HG03095 (cell line): ENCODE data around the gene ATXN2L.
"Not testable (repeated sequence)": the region's sequence is repeated elsewhere in the genome, so short reads cannot be mapped to it uniquely, and the experiment has no call there.

Source experiments
- ATAC-seq: cut with Tn5 transposase; IDR thresholded peaks from one replicate; pipeline ENCODE4 v1.9.1; 2021; ENCODE audit warnings: moderate library complexity; ENCODE audit not compliant: unreplicated experiment

Gene ATXN2L

GRCh38 chr16:28822520-28823290 lies at the start of gene ATXN2L:
ATXN2L (plus strand) TSS chr16:28822999; CDS start chr16:28823260, 261 bp downstream.
- ATAC-seq = peak; percentile 50

GRCh38 chr16:28781697-28782096 lies 41.1 kb upstream of the ATXN2L start:
- ATAC-seq = not testable (repeated sequence)

GRCh38 chr16:28782357-28782756 lies 40.4 kb upstream of the ATXN2L start:
- not testable (repeated sequence) for ATAC-seq

- not testable (repeated sequence) for ATAC-seq
These were observed 20.4 kb upstream of the ATXN2L start for GRCh38 chr16:28802235-28803019.

GRCh38 chr16:28807445-28808120 lies 15.2 kb upstream of the ATXN2L start:
- not testable (repeated sequence) for ATAC-seq

- no peak for ATAC-seq
These were observed 2.8 kb upstream of the ATXN2L start for GRCh38 chr16:28820016-28820415.

- ATAC-seq = not testable (repeated sequence)
These were observed 2.3 kb upstream of the ATXN2L start for GRCh38 chr16:28820546-28820945.

GRCh38 chr16:28821874-28822519 lies 802 bp upstream of the ATXN2L start:
- no peak for ATAC-seq

- ATAC-seq = peak; percentile 13
These were observed 583 bp downstream of the ATXN2L start for GRCh38 chr16:28823291-28823872.

GRCh38 chr16:28823873-28824716 lies 1.3 kb downstream of the ATXN2L start:
- ATAC-seq = peak; percentile 57

- ATAC-seq = no peak
These were observed 1.8 kb downstream of the ATXN2L start for GRCh38 chr16:28824717-28824973.

- ATAC-seq = no peak
These were observed 3.3 kb downstream of the ATXN2L start for GRCh38 chr16:28826141-28826540.

GRCh38 chr16:28829747-28830146 lies 6.9 kb downstream of the ATXN2L start:
- no peak for ATAC-seq

- no peak for ATAC-seq
These were observed 7.7 kb downstream of the ATXN2L start for GRCh38 chr16:28830531-28830930.

GRCh38 chr16:28834349-28834748 lies 11.6 kb downstream of the ATXN2L start:
- ATAC-seq = no peak

GRCh38 chr16:28834873-28835863 lies 12.4 kb downstream of the ATXN2L start:
- no peak for ATAC-seq

GRCh38 chr16:28835864-28836760 lies 13.3 kb downstream of the ATXN2L start:
- no peak for ATAC-seq

- no peak for ATAC-seq
These were observed 13.9 kb downstream of the ATXN2L start for GRCh38 chr16:28836761-28837064.
